Neural cell (in vitro differentiated cells): Measurements from ENCODE around the gene PTMS.

Source experiments
- CTCF ChIP-seq: fragments of 450-650 bp; IDR thresholded peaks from 2 replicates; pipeline ENCODE4 v1.5.1; 2014; ENCODE audit warnings: antibody characterized with exemption, mild to moderate bottlenecking, moderate library complexity; ENCODE audit not compliant: poor library complexity, severe bottlenecking
- EP300 ChIP-seq: fragments of 450-650 bp; conservative IDR thresholded peaks from 2 replicates; pipeline ENCODE4 v1.6.1; 2014; ENCODE audit warnings: antibody characterized with exemption, mild to moderate bottlenecking, moderate library complexity; ENCODE audit not compliant: poor library complexity, severe bottlenecking
- EZH2 ChIP-seq: fragments of 200-600, 300-800 bp; shearing (Covaris generic), sonication (generic); IDR thresholded peaks from 2 replicates; pipeline ENCODE4 v1.6.1; 2014; ENCODE audit warnings: antibody characterized with exemption, low read length, borderline replicate concordance, mild to moderate bottlenecking; ENCODE audit not compliant: insufficient read depth, poor library complexity, severe bottlenecking
- MXI1 ChIP-seq: fragments of 450-650 bp; conservative IDR thresholded peaks from 2 replicates; pipeline ENCODE4 v1.6.1; 2014; ENCODE audit warnings: antibody characterized with exemption, mild to moderate bottlenecking; ENCODE audit not compliant: poor library complexity, severe bottlenecking
- POLR2AphosphoS5 ChIP-seq: IDR thresholded peaks from 2 replicates; pipeline ENCODE4 v1.6.1; 2012
- RAD21 ChIP-seq: fragments of 450-650 bp; conservative IDR thresholded peaks from 2 replicates; pipeline ENCODE4 v1.6.1; 2014; ENCODE audit warnings: antibody characterized with exemption, mild to moderate bottlenecking, moderate library complexity
- REST ChIP-seq: IDR thresholded peaks from 2 replicates; pipeline ENCODE4 v1.6.1; 2012; ENCODE audit warnings: borderline replicate concordance
- TAF1 ChIP-seq: IDR thresholded peaks from 2 replicates; pipeline ENCODE4 v1.6.1; 2012; ENCODE audit warnings: low read depth

GRCh38 chr12:6780573-6780972, 14.4 kb downstream of the PTMS start:
- TF ChIP-seq POLR2AphosphoS5 (no peak), EZH2 (no peak), CTCF (no peak), MXI1 (no peak), TAF1 (no peak), EP300 (no peak), RAD21 (no peak), REST (no peak)
